SK-N-SH treated with all-trans-retinoic acid at 6 μM for 48 hours (cell line): ENCODE results near the gene CLCN4.

ENCODE experiments used
- ATAC-seq: fragments of 200-7000 bp; cut with Tn5 transposase; 3 replicates; pipeline ENCODE4 v1.9.1; 2020; ENCODE audit warnings: mild to moderate bottlenecking, moderate library complexity
- ARNTL ChIP-seq: fragments of 450-650 bp; formaldehyde crosslinking; IDR thresholded peaks from 2 replicates; pipeline ENCODE4 v1.5.0; 2020; ENCODE audit warnings: low read depth, mild to moderate bottlenecking, moderate library complexity, borderline replicate concordance
- BACH2 ChIP-seq: fragments of 250-450 bp; sonication (Bioruptor Pico); IDR thresholded peaks from 2 replicates; pipeline ENCODE4 v1.9.0; 2021; ENCODE audit warnings: mild to moderate bottlenecking, borderline replicate concordance
- CREB5 ChIP-seq: fragments of 250-450 bp; sonication (Bioruptor Pico); IDR thresholded peaks from 2 replicates; pipeline ENCODE4 v1.5.1; 2020; ENCODE audit warnings: low read depth, mild to moderate bottlenecking, moderate library complexity
- CSDC2 ChIP-seq: fragments of 250-450 bp; sonication (Bioruptor Pico); IDR thresholded peaks from 2 replicates; pipeline ENCODE4 v1.5.0; 2020; ENCODE audit warnings: mild to moderate bottlenecking, moderate library complexity
- CSRNP3 ChIP-seq: fragments of 250-450 bp; sonication (Bioruptor Pico); IDR thresholded peaks from 2 replicates; pipeline ENCODE4 v1.5.1; 2021; ENCODE audit warnings: mild to moderate bottlenecking, moderate library complexity
- GLIS3 ChIP-seq: fragments of 250-450 bp; sonication (Bioruptor Pico); IDR thresholded peaks from 2 replicates; pipeline ENCODE4 v1.5.0; 2020; ENCODE audit warnings: mild to moderate bottlenecking, moderate library complexity
- ISL1 ChIP-seq: fragments of 250-450 bp; sonication (Bioruptor Pico); IDR thresholded peaks from 2 replicates; pipeline ENCODE4 v2.1.2; 2022; ENCODE audit warnings: mild to moderate bottlenecking, moderate library complexity
- PATZ1 ChIP-seq: fragments of 250-450 bp; sonication (Bioruptor Pico); IDR thresholded peaks from 2 replicates; pipeline ENCODE4 v1.8.0; 2020; ENCODE audit warnings: mild to moderate bottlenecking, moderate library complexity, borderline replicate concordance
- PPARA ChIP-seq: fragments of 250-450 bp; sonication (Bioruptor Pico); IDR thresholded peaks from 2 replicates; pipeline ENCODE4 v1.5.0; 2020; ENCODE audit warnings: mild to moderate bottlenecking, borderline replicate concordance
- RARB ChIP-seq: fragments of 250-450 bp; sonication (Bioruptor Pico); IDR thresholded peaks from 2 replicates; pipeline ENCODE4 v1.8.0; 2021; ENCODE audit warnings: mild to moderate bottlenecking, moderate library complexity
- SNAI2 ChIP-seq: fragments of 250-450 bp; sonication (Bioruptor Pico); IDR thresholded peaks from 2 replicates; pipeline ENCODE4 v1.5.0; 2020; ENCODE audit warnings: mild to moderate bottlenecking, moderate library complexity
- TCF4 ChIP-seq: fragments of 250-450 bp; sonication (Bioruptor Pico); IDR thresholded peaks from 2 replicates; pipeline ENCODE4 v1.8.0; 2021; ENCODE audit warnings: mild to moderate bottlenecking, moderate library complexity, borderline replicate concordance
- TOX ChIP-seq: fragments of 250-450 bp; sonication (Bioruptor Pico); IDR thresholded peaks from 2 replicates; pipeline ENCODE4 v1.8.0; 2021; ENCODE audit warnings: mild to moderate bottlenecking, moderate library complexity, borderline replicate concordance
- TSHZ2 ChIP-seq: fragments of 250-450 bp; sonication (Bioruptor Pico); IDR thresholded peaks from 2 replicates; pipeline ENCODE4 v1.5.0; 2020; ENCODE audit warnings: mild to moderate bottlenecking, moderate library complexity
- ZC3H10 ChIP-seq: fragments of 250-450 bp; sonication (Bioruptor Pico); IDR thresholded peaks from 2 replicates; pipeline ENCODE4 v1.5.1; 2021; ENCODE audit warnings: mild to moderate bottlenecking, moderate library complexity
- ZFP3 ChIP-seq: fragments of 250-450 bp; sonication (Bioruptor Pico); IDR thresholded peaks from 2 replicates; pipeline ENCODE4 v1.5.0; 2020; ENCODE audit warnings: mild to moderate bottlenecking, moderate library complexity
- ZFP30 ChIP-seq: fragments of 450-650 bp; formaldehyde crosslinking; IDR thresholded peaks from 2 replicates; pipeline ENCODE4 v1.5.0; 2022; ENCODE audit warnings: mild to moderate bottlenecking, moderate library complexity
- ZNF565 ChIP-seq: fragments of 450-650 bp; formaldehyde crosslinking; conservative IDR thresholded peaks from 2 replicates; pipeline ENCODE4 v1.5.0; 2020; ENCODE audit warnings: low read depth, mild to moderate bottlenecking, moderate library complexity
- ZNF70 ChIP-seq: fragments of 450-650 bp; formaldehyde crosslinking; IDR thresholded peaks from 2 replicates; pipeline ENCODE4 v1.5.0; 2020; ENCODE audit warnings: mild to moderate bottlenecking, moderate library complexity
- ZNF8 ChIP-seq: fragments of 450-650 bp; formaldehyde crosslinking; IDR thresholded peaks from 2 replicates; pipeline ENCODE4 v1.5.0; 2020; ENCODE audit warnings: mild to moderate bottlenecking, moderate library complexity

Gene CLCN4

GRCh38 chrX:10208953-10209352, 52.2 kb downstream of the CLCN4 start:
- no peak for TF ChIP-seq TCF4 (CRISPR knock-in tag)
- TF ChIP-seq ZNF565 = no peak
- no peak for TF ChIP-seq ZFP30 (CRISPR knock-in tag)
- no peak for TF ChIP-seq SNAI2
- no peak for TF ChIP-seq TOX (CRISPR knock-in tag)
- no peak for TF ChIP-seq TSHZ2
- no peak for TF ChIP-seq ZC3H10
- no peak for TF ChIP-seq CSRNP3 (CRISPR knock-in tag)
- no peak for TF ChIP-seq CSDC2 (CRISPR knock-in tag)
- TF ChIP-seq ISL1 (CRISPR knock-in tag) = no peak
- no peak for TF ChIP-seq BACH2
- no peak for TF ChIP-seq ZNF70 (CRISPR knock-in tag)
- no peak for TF ChIP-seq RARB (CRISPR knock-in tag)
- no peak for TF ChIP-seq GLIS3 (CRISPR knock-in tag)
- no peak for TF ChIP-seq ZNF8 (CRISPR knock-in tag)
- no peak for TF ChIP-seq PATZ1 (CRISPR knock-in tag)
- no peak for TF ChIP-seq PPARA (CRISPR knock-in tag)
- ATAC-seq = no peak

- TF ChIP-seq TOX (CRISPR knock-in tag) (no peak), ZNF565 (no peak), RARB (CRISPR knock-in tag) (no peak), ZFP30 (CRISPR knock-in tag) (no peak), ZC3H10 (no peak), CREB5 (CRISPR knock-in tag) (no peak)
- ATAC-seq = no peak
These were observed 55.6 kb downstream of the CLCN4 start for GRCh38 chrX:10212395-10212794.

GRCh38 chrX:10213716-10214115, 56.9 kb downstream of the CLCN4 start:
- no peak for ATAC-seq
- no peak for TF ChIP-seq SNAI2
- no peak for TF ChIP-seq ZC3H10
- TF ChIP-seq ZFP30 (CRISPR knock-in tag) = no peak
- TF ChIP-seq CREB5 (CRISPR knock-in tag) = no peak
- TF ChIP-seq ISL1 (CRISPR knock-in tag) = no peak
- TF ChIP-seq ZNF565 = no peak
- TF ChIP-seq ZNF70 (CRISPR knock-in tag) = no peak
- TF ChIP-seq ARNTL (CRISPR knock-in tag) = no peak
- no peak for TF ChIP-seq RARB (CRISPR knock-in tag)
- TF ChIP-seq TOX (CRISPR knock-in tag) = no peak
- TF ChIP-seq TSHZ2 = no peak
- no peak for TF ChIP-seq GLIS3 (CRISPR knock-in tag)
- no peak for TF ChIP-seq ZFP3
